Occipital lobe (tissue), 2 donors: ENCODE data around the gene CAMKMT. TPM values are rescaled to one million over a fixed set of nuclear protein-coding genes. Genes with fewer than 3 reads are reported as not detected.

ENCODE experiments used
- DNase-seq: peaks from one replicate; lab custom pipeline; 2025; lab: John Stamatoyannopoulos, UW
- total RNA-seq: library from RNA; depleted of rRNA; stranded (reverse); fragments of >200 nt; gene quantifications from one replicate; pipeline ENCODE4 v1.2.3, GENCODE V29; 2014

Gene CAMKMT
- total RNA-seq, 1 donor from 2014 or later, result 6.7 TPM

DNA sequence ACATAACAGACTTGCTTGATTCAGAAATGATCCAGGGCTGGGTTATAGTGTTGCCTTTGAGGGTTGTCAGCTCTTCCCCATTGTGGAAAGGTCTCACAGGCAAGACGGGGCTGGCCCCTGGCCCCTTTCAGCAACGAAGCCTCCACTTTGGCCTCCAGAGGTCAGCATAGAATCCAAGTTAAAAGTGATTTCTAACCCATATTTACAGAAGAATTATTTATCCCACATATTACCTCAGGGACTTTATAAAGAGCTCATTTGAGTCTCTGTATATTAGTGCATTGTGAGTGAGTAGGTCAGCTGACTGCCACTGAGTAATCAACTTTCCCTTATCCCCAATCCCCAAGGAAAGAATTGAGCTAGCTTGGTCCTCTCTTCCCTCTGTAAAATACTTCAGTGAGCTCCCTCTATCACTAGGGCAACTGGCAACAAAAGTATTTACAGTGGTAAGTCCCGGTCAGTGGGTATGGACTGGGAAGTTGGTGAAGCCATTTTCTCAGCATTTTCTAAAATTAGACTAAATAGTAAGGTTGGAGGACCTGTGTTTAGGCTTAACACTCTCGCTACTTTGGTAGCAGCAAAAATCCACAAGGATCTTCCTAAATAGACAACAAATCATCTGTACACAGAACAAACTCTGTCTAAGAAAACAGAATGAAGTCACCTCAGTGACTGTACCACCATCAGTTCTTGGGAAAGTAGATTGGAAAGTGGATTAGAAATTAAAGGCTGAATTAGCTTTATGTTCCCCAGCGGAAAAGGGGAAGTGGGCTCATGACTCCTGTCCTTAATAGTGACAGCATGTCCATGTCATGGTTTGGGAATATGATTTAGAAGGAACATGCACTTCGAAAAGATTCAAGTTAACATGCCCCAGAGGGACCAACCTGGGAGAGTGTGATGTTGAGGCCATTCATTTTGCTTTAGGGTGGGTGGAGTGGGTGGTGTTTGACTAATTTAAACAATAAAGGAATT, 408.8 kb downstream of the CAMKMT start:
- no peak for DNase-seq

DNA sequence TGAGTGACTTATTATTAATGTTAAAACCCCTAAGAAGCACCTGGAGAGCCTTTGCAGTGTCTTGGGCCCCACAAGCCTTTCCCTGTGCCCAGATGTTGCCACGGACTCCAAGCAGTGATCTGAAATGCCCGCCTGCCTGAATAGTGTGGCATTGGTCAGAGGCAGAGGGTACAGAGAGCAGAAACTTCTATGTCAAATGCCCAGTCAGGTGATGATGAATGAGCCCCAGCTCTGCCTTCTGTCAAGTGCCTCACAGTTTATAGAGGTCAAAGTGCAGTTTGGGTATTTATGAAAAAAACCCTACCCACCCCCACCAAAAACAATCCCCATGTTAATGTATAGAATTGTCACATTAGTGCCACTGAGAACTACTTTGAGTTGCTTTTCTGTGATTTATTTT, 409.8 kb downstream of the CAMKMT start:
- DNase-seq, result no peak

DNA sequence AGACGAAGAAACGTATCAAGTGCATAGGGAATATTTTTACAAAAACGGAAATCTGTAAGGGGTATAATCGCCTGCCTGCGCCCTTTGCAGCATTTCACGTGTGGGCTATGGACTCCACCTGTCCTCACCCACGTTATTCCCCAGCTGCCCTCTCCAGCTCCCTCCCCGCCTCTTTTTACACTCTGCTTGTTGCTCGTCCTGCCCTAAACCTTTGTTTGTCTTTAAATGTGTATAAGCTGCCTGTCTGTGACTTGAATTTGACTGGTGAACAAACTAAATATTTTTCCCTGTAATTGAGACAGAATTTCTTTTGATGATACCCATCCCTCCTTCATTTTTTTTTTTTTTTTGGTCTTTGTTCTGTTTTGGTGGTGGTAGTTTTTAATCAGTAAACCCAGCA, 410.4 kb downstream of the CAMKMT start:
- no peak for DNase-seq

DNA sequence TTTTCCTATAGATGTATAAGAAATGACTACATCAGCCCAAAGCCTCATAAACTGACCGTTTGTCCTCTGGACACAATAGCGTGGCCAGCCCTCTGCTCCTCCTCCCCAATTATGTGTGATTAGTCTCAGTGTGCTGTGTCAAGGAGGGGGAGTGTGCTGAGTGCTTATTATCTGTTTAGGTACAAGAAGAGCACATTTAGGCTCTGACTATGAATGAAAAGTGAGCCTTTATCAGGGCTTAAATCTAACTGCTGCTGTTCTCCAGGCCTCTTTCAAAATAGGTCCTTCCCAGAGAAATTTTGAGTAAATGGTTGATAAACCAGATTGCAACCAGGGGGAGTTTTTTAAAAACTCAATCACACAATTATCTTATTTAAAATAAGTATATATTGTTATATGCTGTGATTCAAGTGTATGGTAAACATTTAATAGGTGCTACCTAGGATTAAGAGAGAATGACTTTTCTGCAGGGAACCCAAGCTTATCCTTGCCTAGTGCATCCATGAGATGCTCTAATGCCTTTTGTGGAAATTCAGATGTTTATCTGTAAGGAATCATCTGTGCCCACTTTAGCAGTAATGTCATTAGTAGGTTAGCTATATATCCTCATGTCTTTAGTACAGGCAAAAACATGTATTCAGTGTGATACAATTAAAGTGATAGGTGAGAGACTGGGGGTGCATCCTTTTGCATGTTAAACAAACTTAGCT, 411.1 kb downstream of the CAMKMT start:
- no peak for DNase-seq

DNA sequence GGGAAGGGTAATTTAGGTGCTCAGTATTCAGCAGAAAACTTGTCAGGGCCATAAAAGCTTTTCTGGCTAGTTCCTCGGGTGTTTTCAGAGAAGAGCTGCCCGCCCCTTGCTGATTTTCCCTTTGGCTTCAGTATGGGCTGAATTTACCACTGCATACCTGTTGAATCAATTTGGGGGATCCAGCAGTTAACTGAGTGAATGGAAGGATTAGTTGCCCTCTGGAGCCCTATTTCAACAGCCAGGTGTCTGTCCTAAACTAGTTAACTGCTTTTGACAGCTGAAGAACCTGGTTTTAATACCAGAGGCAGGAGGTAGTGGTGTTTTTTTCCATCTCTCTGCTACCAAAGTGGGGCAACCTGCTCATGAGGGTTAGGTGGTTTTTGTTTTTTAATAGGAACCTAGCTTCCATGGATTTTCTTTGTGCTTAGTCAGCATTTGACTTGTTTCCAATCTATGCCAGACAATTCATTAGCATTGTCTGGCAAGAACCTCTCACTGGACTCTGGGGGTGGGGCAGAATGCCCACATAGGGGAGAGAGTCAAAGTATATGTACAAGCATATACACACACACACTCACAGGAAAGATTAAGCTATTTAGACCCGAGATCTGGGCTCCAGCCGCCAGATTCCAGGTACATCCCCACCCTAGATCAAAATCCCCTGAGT, 413.2 kb downstream of the CAMKMT start:
- no peak for DNase-seq

DNA sequence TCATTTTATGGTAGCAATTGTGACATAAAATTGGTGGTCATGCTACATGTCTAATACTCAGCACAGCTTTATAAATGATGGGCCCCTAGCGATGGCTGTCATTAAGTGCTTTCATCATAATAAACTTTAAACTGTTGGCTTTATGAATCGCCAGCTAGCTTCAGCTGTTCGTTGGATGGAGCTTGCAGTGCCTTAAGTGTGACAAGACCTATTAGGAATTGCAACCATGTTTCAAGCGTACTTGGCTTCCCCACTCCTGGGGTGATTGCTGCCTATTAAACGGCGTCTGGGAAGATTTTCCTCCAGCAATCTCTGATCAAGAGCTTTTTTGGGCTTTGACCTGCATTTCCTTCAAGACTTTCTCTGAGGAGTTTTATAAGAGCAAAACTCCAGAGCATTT, 415.3 kb downstream of the CAMKMT start:
- no peak for DNase-seq

DNA sequence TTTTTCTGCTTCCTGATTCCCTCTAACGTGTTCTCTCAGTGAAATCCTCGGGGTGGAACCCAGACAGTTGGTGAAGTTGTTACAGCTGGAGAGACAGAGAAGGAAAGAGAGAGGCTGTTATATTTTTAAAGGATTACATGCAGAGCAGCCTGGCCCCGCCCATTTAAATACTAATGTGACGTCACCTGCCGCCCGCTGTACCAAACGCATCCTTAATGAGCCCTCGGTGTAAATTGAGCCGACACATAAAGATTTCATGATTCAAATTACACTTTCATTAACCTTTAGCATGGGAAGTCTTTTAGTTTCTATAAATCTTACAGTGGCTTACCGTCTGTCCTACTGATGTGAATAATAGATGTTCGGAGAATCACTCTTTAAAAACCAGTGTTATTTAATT, 415.8 kb downstream of the CAMKMT start:
- DNase-seq, result no peak

DNA sequence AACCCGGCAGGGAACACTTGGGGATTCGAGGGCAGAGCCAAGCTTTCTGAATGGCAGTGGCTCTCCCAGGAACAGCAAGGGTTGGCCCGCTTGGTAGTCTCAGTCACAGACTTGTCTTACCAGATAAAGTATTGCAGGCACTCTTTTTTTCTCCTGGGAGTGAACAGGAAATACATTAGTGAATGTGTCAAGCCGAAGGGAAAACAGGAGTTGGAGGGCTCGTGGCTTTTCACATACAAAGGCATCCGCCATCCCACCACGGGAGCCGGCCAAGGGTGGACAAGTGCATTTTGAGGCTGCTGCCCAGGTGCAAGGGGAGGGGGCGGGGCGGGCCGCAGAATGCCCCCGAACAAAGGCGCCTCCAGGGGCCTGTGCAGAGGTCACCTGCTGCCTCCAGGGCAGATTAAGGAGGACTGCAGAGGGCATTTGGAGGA, 416.5 kb downstream of the CAMKMT start:
- no peak for DNase-seq

DNA sequence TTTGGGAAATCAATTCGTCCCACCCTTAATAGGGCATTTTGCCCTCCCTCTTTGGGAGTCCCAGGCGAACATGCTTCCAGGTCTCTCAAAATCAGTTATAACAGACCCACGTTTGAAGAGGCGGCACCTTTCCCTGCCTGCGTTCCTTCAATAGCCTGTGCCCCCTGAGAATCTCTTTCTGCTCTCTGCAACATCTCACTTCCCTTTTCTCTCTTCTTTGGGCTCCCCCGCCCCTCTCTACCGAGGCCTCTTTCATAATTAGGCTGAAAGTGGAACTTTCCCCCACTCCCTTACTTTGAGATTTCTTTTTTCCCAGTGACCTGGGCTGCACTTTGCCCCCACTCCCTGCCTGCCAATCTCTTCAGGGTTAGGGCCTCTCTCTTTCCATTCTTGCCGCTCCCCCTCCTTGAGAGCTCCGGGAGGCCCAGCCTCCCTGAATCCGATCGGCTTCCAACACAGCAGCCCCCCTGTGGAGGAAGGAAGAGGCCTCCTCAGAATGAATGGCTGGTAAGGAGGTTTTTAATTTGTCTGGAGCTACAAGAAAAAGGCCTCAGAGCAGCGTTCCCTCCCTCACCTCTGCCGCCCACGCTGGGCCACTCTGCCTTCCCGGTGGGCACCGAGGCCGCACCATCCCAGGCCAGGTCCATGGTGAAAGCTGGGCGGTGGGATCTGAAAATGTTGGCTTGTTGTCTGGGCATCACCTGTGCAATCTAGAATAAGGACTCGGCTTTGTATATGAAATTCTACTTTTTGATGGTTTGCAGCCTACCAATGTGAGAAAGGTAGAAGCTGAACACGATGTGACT, 417.1 kb downstream of the CAMKMT start:
- no peak for DNase-seq

DNA sequence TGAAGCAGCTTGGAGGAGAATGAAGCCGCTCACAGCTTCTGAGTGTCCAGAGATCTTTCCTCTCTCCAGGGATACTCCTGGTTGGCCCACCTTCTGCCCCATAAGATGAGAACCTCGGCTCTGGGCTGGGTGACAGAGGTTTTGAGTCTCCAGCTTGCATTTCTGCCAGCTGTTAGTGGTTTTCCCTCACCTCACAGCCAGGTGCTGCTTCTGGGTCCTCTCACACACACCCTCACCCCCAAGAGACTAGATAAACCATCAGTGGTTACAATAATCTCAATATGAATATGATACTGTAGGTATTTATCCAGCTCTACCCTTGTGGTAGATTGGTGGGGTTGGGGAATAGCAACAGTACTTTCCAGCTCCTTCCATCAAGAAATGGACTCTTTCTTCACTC, 418.0 kb downstream of the CAMKMT start:
- no peak for DNase-seq

DNA sequence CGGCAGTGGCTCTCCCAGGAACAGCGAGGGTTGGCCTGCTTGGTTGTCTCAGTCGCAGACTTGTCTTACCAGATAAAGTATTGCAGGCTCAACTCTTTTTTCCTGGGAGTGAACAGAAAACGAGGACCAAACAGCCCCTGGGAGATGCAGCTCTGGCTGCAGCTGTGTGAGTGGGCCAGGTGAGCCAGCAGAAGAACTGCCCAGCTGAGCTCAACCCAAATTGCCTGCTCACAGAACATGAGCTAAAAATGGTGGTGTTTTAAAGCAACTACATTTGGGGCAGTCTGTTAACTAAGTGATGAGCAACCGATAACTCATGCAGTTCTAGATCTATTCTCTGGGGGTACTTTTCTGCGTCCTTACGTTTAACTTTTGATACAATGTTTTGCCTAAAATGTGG, 418.7 kb downstream of the CAMKMT start:
- DNase-seq, result no peak

DNA sequence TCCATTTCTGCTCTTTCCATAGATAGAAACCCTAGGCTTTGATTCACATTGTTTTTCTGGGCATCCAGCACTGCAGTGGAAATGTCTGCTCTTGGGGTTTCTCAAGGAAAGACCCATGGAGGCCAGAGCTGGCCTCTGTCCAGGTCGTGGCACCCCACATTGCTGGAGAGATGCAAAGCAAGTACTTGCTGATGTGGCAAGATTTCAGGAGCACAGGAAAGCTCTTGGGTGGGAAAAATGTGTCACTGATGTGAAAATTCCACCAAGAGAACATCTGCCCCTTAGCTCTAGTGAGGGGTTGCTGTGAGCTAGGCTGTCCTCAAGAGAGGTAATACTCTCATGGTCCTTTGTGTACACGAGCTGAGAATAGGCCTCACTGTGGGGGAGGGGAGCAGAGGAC, 423.7 kb downstream of the CAMKMT start:
- DNase-seq, result no peak

DNA sequence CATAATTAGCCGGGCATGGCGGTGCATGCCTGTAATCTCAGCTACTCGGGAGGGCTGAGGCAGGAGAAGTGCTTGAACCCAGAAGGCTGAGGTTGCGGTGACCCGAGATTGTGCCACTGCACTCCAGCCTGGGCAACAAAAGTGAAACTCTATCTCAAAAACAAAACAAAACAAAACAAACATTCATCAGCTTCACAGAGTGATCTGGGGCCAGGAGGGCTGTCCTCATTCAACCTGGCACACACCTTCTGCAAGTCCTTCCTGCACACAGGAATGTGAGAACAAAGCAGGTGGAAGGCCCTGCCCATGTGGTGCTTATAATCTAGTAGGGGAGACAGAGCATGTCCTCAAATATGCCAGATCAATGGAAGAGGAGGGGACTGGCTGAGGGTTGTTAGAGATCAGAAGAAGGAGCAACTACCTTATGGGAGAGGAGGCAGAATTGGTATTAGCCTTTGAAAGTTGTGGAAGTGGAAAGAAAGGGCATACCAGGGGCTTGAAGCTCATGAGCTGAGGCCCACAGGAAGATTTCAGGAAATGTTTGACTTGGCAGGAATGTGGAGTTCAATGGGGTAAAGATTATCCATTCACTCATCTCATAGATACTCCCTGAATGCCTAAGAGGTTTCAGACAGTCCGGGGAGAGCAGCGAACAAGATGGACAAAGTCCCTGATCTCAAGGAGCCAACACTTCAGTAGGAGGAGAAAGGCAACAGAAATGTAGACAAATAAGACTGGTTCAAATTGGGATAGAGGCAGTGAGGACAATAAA, 424.5 kb downstream of the CAMKMT start:
- DNase-seq, result no peak

DNA sequence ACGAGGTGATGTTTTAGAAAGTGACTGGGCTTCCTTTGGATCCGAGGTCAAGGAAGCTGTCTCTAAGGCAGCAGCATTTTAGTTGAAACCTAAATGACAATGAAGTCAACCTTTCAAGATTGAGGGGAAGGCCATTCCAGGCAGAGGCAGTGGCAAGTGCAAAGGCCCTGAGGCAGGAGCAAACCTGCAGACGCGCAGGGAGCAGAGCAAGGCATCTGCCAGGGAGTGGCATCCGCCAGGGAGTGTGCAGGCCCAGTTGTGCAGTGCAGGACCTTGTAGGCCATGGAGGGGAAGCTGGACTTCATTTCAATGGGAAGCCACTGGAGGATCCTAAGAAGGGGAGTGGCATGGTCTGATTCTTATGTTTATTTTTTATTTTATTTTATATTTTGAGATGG, 425.1 kb downstream of the CAMKMT start:
- no peak for DNase-seq

DNA sequence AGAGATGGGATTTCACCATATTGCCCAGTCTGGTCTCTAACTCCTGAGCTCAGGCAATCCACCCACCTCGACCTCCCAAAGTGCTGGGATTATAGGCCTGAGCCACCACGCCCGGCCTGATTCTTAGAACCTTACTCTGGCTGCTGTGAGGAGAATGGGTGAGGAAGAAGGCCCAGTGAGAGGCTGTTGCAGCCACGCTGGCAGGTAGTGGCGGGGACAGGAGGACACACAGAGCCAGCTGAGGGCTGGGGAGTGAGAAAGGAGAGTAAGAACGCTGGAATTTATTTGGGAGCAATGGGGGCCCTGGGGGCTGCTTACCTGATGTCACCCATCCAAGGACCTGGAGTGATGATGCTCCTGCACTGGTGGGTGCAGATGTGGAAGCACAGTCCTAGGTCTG, 425.9 kb downstream of the CAMKMT start:
- no peak for DNase-seq

DNA sequence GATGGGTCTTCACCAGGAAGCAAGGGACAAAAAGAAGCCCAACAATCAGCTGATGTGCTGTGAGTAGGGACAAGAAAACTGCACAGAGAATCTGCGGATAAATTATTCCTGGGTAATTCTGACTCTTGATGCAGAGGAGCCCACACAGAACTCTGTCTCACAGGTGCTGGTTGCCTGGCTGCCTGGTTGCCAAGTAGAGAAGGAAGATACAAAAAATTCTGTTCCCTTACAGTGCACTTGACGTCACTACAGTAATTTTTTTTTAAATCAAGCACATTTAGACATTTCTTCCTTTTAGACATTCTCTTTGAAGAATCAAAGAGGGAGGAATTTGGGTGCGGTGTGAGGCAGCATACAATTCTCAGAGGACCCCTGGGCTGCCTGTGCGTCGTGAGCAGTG, 427.7 kb downstream of the CAMKMT start:
- no peak for DNase-seq

DNA sequence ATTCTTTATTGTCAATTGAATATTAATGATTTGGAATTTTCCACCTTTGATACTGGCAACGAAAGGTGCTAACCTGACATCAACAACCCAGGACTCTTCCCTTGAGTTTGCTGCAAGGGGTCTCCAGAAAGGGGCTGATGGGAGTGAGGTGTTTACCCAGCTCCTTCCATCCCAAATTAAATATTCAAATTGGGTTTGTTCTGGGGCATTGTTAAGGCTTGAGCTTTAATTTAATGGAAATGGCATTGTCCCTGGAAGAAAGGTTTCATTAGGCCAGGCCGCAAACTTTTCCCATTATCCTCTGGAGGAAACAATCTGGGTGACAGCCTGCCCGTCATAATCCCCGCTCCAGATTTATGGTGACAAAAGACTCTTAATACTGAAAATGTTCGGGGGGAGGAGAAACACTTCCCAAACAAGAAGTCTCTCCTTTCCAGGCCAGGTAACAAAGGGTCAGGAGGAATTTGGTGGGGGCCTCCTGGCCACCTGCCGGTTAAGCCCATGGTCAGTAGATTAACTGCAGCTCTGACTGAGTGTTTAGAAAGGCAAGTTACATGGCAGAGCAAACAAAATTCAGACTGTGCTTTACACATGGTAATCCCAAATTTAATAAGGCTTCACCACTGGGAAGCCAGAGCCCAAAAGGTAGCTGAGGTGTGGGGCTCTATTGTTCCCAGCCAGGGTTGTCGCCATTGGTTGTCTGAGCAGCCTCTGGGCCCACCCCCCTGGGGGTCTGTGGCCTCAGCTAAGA, 428.4 kb downstream of the CAMKMT start:
- no peak for DNase-seq

DNA sequence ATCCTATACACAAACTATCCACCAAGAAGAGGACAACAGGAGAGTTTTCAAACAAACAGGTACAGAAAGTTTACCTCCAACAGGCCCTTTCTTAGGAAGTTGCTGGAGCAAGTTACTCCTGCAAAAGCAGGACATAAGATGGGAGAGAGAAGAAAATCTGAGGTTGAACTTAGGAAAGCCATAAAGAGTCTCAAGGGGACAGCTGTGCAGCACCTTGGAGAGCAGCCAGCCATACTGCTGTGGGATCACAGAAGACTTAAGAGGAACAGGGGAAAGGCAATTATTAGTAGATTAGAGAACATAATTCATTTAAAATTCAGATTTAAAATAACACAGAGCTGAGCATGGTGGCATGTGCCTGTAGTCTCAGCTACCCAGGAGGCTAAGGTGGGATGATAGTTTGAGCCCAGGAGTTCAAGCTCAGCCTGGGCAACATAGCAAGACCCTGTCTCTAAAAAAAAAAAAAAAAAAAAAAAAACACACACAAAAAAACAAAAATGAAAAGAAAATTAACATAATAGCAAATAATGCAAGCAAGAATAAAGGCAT, 431.6 kb downstream of the CAMKMT start:
- no peak for DNase-seq

DNA sequence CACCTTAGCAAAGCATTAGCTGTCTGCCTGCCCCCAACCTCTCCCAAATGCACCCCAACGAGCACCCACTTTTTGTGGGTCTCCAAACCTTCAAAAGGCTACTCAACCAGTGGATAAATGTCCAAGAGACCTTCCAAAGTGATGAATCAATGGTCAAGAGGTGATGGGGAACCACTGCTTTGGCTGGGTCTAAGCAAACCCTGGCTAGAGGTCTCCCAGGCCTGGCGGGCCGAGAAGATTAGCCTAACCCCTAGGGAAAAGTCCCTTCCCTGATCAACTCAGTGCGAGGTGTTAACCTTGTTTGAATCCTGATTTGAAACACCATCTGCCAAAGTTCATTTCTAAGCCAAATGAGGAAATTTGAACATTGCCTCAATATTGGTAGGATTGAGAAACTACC, 435.0 kb downstream of the CAMKMT start:
- DNase-seq, result no peak
